Osteocyte (in vitro differentiated cells): ENCODE data around the gene WHRN. TPM values are rescaled to one million over a fixed set of nuclear protein-coding genes. Genes with fewer than 3 reads are reported as not detected.

Experiments
- DNase-seq: peaks from one replicate; pipeline ENCODE4 v3.0.0; 2021; ENCODE audit warnings: mixed read lengths; ENCODE audit not compliant: unreplicated experiment; ENCODE audit errors: extremely low spot score
- H3K27ac Mint-ChIP-seq: one replicate; pipeline ENCODE4 v1.8.0; 2021; ENCODE audit warnings: mild to moderate bottlenecking, mixed read lengths; ENCODE audit not compliant: unreplicated experiment
- H3K27me3 Mint-ChIP-seq: one replicate; pipeline ENCODE4 v1.8.0; 2021; ENCODE audit warnings: mixed read lengths; ENCODE audit not compliant: unreplicated experiment
- H3K36me3 Mint-ChIP-seq: one replicate; pipeline ENCODE4 v1.8.0; 2021; ENCODE audit warnings: mixed read lengths; ENCODE audit not compliant: unreplicated experiment
- H3K4me1 Mint-ChIP-seq: one replicate; pipeline ENCODE4 v1.8.0; 2021; ENCODE audit warnings: mixed read lengths; ENCODE audit not compliant: unreplicated experiment
- H3K4me3 Mint-ChIP-seq: one replicate; pipeline ENCODE4 v1.8.0; 2021; ENCODE audit warnings: mild to moderate bottlenecking, moderate library complexity, mixed read lengths; ENCODE audit not compliant: unreplicated experiment
- H3K9me3 Mint-ChIP-seq: one replicate; pipeline ENCODE4 v1.8.0; 2021; ENCODE audit warnings: mixed read lengths; ENCODE audit not compliant: unreplicated experiment
- CTCF ChIP-seq: fragments of 200-600 bp; sonication (generic); IDR thresholded peaks from 2 replicates; pipeline ENCODE4 v1.5.0; 2021; ENCODE audit warnings: antibody characterized with exemption, mild to moderate bottlenecking, moderate library complexity
- total RNA-seq: library from RNA; stranded (reverse); gene quantifications from 2 replicates; pipeline ENCODE4 v1.2.1, GENCODE V29; 2021

Gene WHRN
- total RNA-seq, 1 donor from 2014 or later: 12.0 TPM

GRCh38 chr9:114467226-114467750 is 38.0 kb downstream of the WHRN start:
- Mint-ChIP-seq H3K4me3 (no peak overlapping the region), H3K27ac (no peak overlapping the region), H3K27me3 (no peaks in the 10 kb centered on the region), H3K4me1 (no peaks in the 10 kb centered on the region), H3K9me3 (peaks cover 3% of the 10 kb centered on the region), H3K36me3 (peaks cover 17% of the 10 kb centered on the region)
- DNase-seq: no peak
- TF ChIP-seq CTCF: no peak

- H3K36me3 Mint-ChIP-seq: peaks cover 17% of the 10 kb centered on the region
- H3K4me1 Mint-ChIP-seq: no peaks in the 10 kb centered on the region
- no peak for DNase-seq
- peaks cover 3% of the 10 kb centered on the region for H3K9me3 Mint-ChIP-seq
- H3K27ac Mint-ChIP-seq: no peak overlapping the region
- TF ChIP-seq CTCF: no peak
- no peaks in the 10 kb centered on the region for H3K27me3 Mint-ChIP-seq
- H3K4me3 Mint-ChIP-seq: no peak overlapping the region
Measured at GRCh38 chr9:114465906-114466900, 39.1 kb downstream of the WHRN start.

GRCh38 chr9:114465417-114465816 is 39.9 kb downstream of the WHRN start:
- no peak for DNase-seq
- Mint-ChIP-seq H3K9me3 (peaks cover 3% of the 10 kb centered on the region), H3K27ac (no peak overlapping the region), H3K4me1 (no peaks in the 10 kb centered on the region), H3K4me3 (no peak overlapping the region), H3K27me3 (no peaks in the 10 kb centered on the region), H3K36me3 (peaks cover 17% of the 10 kb centered on the region)
- no peak for TF ChIP-seq CTCF

- H3K27me3 Mint-ChIP-seq: no peaks in the 10 kb centered on the region
- no peaks in the 10 kb centered on the region for H3K4me1 Mint-ChIP-seq
- no peaks in the 10 kb centered on the region for H3K9me3 Mint-ChIP-seq
- DNase-seq: no peak
- no peak for TF ChIP-seq CTCF
- H3K4me3 Mint-ChIP-seq: no peak overlapping the region
- no peak overlapping the region for H3K27ac Mint-ChIP-seq
- H3K36me3 Mint-ChIP-seq: peaks cover 15% of the 10 kb centered on the region
Measured at GRCh38 chr9:114464281-114465051, 40.8 kb downstream of the WHRN start.
